DOHH2 (cell line): ENCODE data around the gene ZNF609.

Experiments used
- CTCF ChIP-seq: fragments of 200-600 bp; sonication (generic); IDR thresholded peaks from one replicate; pipeline ENCODE4 v1.5.1; 2014; ENCODE audit warnings: antibody characterized with exemption, mild to moderate bottlenecking, low read depth, low read length; ENCODE audit not compliant: poor library complexity, severe bottlenecking
- EZH2phosphoT487 ChIP-seq: fragments of 200-600 bp; sonication (generic); IDR thresholded peaks from 2 replicates; pipeline ENCODE4 v1.6.1; 2017; ENCODE audit warnings: borderline replicate concordance, mild to moderate bottlenecking, antibody characterized with exemption, low read length, moderate library complexity, mixed read lengths

DNA sequence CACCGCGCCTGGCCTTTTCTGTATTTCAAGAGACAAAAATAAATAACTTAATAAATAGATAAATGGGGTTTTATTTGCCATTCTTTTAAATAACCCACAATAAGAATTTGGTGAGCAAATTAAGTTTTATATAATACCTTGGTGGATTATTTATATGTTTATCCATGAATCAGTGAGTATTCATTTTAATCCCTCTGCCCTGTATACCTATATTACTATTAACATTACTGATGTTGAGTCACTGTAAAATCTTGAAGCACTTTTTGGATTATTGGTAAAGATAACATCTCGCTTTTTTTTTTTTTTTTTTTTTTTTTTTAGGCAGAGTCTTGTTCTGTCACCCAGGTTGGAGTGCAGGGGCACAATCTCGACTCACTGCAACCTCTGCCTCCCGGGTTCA, 154.1 kb downstream of the ZNF609 start:
- no peak for TF ChIP-seq CTCF
- TF ChIP-seq EZH2phosphoT487, result no peak
